ENCODE results near the gene KAZN. TPM values are rescaled to one million over a fixed set of nuclear protein-coding genes. Genes with fewer than 3 reads are reported as not detected.

KAZN gene
- total RNA-seq, 1 donor from 2014 or later = 10.2 TPM

DNA sequence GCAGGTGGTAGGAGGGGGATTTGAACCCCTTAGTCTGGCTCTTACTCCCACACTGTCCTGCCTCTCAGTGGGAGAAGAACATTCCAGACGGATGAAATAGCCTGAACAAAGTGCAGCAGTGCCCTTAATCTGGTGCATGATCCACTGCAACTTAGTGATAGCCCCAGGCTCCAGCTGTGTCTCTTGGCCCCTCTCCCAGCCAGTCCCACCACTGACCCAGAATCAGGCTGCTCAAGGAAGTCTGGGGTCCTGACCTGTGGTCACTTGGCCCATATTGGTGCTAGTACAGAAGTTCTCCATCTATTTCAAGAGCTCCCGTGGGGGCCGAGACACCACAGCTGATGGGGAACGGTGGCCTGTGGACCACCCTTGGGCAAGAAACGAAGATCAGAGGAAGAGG is 255.0 kb downstream of the KAZN start:
- DNase-seq (ENCODE audit: low spot score) = no peak

DNA sequence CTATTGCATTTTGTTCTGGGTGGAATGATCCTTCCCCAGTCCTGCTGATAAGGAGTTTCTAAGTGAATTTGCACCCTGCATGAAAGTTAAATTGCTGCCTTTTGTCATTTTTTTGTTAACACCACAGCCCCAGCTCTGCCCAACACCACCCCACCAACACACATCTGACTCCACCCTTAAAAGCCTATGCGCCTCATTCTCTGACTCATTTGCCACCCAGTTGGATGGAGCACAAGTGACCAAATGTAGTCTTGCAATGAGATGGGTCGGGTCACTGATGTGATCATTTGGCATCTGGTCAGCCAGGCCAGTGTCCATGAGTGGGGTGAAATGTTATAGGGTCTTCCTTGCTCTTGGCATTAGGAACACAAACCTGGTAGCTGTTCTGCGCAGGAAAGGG is 256.8 kb downstream of the KAZN start:
- DNase-seq (ENCODE audit: low spot score) = no peak

DNA sequence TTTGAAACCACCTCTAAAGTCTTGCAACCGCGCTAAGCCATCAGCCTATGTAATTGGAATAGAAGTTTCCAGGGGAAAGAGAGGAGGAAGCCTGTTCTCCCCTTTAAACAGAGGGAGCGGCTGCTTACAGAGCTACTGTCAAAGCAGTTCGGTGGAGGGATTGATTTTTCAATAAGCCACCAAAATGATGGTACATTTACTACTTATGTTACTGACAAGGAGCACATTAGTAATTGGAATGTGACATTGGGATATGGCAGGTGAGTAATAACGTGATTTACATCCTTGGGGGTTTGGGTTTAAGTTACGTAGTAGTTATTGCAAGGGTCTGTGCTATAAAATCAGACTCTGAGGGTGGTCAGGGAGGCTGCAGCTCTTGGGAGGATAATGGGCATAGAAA is 257.3 kb downstream of the KAZN start:
- DNase-seq (ENCODE audit: low spot score) = no peak

DNA sequence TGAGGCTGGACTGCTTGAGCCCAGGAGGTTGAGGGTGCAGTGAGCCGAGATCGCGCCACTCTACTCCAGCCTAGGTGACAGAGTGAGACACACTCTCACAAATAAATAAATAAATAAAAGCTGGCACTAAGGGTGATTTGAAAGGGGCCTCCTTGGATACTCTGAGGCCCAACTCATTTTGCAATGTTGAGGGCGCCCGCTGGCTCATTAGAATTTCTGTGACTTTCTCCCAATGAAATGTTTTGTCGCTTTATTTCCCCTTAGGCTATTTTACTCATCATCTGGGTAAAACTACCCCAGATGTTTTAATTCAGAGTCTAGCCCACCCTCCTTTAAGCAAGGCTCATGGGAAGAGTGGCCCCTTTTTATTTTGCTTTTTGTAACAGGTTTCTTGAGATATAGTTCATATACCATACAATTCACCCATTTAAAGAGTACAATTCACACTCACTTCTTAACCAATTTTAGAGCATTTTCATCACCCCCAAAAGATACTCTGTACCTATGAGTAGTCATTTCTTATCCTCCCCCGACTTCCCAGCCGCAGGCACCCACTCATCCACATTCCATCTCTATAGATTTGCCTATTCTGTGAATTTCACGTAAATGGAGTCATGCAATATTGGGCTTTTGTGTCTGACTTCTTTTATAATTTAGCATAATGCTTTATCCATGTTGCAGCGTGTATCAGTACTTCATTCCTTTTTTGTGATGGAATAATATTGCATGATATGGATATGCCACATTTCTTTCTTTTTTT is 259.1 kb downstream of the KAZN start:
- no peak for DNase-seq (ENCODE audit: low spot score)

DNA sequence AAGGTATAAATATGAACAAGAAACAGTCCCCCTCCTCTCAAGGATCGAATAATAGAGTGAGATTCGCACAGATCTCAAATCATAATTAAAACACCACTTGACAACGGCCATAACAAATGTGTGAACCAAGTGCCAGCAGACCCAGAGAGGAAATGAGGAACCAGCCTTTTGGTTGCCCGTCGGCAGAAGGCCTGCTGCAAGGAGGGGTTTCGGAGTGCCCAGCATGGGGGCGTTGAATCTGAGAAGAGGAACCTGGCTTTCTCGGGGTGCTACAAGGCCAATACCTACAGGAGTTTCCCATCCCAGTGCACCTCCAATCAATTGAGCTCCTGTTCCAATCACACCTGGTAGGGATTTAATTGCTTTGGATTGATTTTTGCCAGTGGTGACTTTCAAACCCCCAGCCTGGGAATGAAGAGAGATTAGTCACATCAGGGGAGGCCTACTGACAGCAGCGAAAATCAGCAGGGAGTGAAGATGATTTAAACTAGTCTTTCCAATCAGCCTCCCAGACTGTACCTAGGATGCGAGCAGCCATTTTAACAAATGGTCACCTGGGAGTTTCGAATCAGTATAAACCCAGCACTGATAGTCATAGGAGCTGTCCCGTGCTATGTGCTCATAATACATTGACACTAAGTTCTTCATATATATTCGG is 263.8 kb downstream of the KAZN start:
- DNase-seq (ENCODE audit: low spot score) = no peak

DNA sequence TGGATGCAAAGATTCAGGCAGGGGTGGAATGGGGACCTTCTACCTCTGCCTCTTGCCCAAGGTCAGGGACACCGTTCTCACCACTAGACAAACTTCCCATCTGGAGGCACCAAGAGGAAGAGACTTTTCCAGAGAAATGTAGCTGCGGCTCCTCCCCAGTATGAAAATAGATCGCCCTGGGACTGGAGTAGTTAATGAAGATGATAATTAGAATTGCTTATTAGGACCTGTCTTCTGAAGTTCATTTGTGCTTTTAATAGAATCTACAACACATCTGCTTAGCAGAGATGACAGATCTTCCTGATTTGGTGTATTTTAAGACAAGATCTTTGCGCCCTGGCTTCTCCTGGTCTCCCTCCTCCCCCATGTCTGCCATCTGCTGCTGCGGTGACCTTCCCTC is 266.6 kb downstream of the KAZN start:
- DNase-seq (ENCODE audit: low spot score) = no peak

DNA sequence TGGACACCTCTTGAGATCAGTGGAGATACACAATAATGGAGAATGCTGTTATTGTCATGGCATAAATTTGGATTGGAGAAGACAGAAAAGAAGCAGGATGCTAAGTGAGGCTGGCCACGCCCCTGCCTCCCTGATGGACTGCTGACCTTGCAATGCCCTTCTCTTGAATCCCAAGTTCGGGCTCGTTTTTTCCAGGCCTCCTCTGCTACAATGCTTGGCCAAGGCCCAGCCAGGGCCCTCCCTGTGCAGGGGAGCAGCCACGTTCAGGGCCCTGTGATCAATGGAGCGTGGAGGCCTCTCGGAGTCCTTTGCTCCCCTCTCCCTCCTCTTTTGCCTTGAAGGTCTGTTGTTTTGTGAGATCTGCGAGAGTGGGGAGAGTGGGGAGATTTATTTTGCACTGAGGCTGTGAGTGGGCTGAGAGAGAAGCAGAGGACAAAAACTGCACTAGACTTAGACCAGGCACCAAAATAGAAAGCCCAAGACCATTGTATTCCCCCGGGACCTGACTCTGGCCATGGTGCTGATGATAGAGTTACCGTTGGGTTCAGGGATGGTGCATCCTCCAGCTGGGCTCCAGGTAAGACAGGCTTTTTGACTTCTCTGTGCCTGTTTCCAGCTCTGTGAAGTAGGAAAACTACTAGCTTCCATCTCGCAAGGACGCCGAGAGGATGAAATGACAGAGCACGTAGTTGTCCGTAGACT is 268.6 kb downstream of the KAZN start:
- no peak for DNase-seq (ENCODE audit: low spot score)

DNA sequence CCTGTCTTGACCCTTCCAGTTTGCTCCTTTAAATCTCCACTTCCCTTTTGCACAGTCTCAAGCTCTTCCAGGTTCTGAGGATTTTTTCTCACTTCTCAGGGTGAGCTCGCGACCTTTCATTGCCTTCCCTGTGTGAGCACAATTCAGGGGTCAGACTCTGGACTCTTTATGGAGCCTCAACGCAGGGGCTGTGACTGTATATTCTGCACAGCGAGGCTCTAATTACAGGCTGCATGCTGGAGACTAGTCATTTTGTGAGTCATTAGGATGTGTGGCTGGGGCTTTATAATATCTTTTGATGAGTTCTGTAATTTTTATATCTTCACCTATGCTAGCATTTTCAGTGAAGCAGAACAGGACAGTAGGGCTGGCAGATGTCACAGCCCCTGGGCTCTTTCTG is 270.7 kb downstream of the KAZN start:
- DNase-seq (ENCODE audit: low spot score) = no peak

DNA sequence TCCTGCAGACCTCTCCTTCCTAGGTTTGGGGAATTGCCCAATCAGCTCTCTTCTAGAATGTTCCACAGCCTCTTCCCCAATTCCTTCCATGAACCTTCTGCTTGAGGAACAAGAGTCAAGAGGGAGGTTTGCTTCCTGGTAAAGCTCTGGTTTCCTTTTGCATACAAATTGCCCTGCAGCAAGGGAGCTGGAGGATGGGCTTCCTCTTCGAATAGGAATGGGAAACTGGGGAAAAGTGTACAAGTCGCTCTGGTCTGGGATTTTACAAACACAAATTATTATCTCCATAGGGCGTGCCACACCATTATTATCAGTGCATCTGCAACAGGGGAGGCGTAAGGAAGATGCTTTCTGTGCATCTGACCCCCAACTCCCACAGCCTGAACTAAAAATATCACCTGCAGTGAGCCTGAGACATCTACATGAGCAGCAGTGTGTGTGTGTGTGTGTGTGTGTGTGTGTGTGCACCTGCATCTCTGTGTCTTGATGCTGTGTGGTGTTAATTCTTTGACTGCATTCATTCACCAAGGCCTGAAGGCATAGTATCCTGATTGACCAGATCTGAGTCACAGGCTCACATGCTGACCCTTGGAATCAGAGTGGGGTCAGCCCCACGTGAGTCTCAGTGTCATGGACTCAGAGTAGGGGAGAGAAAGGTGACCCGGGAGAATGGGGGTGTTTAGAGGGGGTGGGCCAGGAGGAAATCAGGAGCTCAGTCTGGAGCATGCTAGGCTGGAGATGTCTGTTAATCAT is 272.9 kb downstream of the KAZN start:
- no peak for DNase-seq (ENCODE audit: low spot score)

DNA sequence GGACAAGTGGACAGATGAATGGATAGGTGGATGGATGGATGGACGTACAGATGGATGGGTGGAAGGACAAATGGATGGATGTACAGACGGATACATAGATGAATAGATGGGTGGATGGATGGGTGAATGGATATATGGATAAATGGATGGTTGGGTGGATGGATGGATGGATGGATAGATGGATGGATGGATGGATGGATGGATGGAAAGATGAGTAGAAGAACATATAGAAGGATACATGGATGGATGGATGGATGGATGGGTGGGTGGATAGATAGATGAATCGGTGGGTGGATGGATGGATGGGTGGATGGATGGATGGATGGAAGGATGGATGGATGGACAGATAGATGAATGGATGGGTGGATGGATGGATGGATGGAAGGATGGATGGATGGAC is 274.3 kb downstream of the KAZN start:
- no peak for DNase-seq (ENCODE audit: low spot score)

DNA sequence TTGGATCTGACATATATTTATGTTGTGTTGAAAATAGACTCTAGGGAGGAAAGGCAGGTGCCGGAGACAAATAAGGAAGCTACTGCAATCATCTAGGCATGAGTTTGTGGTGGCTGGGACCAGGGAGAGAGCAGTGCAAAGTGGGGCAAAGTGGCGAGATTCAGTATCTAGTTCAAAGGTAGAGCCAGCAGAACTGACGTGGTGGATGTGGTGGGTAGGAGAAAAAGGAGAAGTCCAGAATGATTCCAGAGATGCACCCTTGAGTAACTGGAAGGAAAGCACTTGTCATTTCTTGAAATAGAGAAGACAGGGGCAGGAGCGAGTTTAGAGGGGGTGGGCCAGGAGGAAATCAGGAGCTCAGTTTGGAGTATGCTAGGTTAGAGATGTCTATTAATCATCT is 275.2 kb downstream of the KAZN start:
- no peak for DNase-seq (ENCODE audit: low spot score)

DNA sequence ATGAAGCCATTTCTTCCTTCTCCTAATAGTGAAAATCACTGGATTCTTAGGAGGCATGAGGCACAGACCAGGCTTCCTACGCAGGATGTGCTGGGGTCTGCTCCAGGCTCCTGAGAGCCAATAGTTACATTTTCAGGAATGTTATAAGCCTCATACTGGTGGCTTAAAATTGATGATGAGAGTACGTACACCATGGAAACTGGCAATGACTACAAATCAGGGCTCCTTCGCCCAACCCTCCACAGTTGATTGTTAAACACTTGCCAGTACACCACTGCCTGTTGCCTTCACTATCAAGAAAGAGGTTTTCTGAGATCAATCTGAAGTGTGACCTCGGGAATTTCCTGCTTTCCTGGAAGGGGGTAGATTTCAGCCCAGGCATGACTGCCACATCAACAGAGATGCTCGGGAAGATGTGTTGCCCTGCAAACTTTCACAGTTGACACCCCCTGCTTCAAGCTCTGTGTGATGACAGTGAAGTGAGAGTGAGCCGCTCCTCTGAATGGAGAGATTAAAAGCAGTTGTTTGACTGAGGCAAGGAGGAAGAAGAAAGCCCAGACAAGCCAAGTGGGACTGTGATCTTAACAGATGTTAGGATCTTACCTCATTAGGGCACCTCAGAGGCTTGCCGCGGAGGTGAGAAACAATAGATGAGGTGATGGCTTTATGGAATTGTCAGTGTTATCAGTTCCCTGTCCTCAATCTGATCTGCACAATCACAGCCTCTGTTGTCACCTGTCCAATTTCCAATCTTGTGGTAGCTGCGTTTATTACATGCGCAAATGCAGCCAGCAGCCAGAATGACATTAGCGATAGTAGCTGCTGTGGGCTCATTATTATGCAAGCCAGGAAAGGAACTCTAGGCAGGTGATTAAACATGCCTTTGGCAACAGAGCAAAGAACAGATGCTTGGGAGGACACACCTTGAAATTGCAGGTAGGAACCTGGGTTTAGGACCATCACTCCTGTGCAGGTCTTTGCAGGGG is 277.3 kb downstream of the KAZN start:
- no peak for DNase-seq (ENCODE audit: low spot score)

DNA sequence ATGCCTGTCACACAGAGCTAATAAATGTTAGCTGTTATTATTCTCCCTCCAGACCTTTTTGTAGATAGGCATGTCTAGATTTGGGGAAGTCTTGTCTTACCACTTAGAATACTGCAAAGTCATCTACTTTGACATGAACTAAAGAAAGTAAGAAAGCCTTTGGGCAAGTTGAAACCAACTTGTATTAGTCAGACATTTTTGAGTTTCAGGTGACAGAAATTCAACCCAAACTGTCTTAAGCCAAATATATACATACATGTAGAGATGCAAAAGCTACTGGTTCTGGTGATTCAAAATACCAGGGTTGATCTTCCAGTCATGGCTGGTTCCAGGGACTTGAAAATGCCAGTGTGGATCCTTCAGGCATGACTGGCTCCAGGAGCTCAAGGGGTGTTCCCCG is 278.3 kb downstream of the KAZN start:
- no peak for DNase-seq (ENCODE audit: low spot score)

DNA sequence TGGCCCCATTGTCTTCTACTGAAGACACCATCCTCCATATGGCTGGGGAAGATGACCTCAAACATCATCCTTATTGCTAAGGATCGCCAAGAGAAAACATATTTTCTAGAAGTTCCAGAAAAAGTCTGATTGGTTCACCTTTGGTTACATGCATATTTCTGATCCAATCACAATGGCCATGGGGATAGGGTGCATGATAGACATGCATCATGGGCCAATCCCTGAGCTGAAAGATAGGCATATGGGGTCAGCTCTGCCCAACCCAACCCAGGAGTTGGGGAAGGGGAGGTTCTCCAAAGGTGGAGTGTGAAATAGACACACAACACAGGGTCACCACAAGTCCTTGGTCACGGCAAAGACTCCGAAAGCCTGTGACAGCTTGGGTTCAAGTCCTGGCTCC is 278.7 kb downstream of the KAZN start:
- DNase-seq (ENCODE audit: low spot score) = no peak

DNA sequence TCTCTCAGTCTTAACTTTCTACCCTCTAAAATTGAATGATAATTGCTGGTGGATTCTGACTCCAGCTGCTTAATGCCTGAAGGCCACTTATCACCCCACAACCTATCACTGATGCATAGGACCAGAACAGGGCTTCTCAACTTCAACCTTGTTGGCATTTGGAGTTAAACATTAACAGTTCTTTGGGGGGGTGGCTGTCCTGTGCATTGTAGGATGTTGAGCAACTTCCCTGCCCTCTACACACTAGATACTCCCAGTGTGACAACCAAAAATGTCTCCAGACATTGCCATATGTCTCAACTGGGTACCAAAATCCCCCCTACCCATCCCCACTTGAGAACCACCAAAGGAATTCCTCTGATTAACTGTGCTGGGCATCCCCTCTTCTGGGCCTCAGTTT is 279.6 kb downstream of the KAZN start:
- no peak for DNase-seq (ENCODE audit: low spot score)

DNA sequence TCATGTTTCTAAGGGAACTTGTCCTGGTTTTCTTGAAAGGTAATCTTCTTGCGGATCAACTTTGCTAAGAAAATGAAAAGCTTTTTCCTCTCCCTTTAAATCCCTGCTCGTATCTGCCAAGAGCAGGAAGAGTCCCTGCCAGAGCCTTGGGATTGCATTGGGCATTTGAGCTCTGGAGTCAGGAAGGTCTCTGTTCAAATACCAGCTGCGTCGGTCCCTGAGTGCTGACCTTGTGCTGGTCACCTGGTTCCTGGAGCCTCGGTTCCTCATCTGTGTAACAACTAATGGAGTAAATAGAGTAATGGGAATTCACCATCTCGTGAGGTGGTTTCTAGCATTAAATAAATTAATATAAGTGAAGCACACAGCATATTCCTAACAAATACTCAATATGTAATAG is 280.5 kb downstream of the KAZN start:
- no peak for DNase-seq (ENCODE audit: low spot score)

DNA sequence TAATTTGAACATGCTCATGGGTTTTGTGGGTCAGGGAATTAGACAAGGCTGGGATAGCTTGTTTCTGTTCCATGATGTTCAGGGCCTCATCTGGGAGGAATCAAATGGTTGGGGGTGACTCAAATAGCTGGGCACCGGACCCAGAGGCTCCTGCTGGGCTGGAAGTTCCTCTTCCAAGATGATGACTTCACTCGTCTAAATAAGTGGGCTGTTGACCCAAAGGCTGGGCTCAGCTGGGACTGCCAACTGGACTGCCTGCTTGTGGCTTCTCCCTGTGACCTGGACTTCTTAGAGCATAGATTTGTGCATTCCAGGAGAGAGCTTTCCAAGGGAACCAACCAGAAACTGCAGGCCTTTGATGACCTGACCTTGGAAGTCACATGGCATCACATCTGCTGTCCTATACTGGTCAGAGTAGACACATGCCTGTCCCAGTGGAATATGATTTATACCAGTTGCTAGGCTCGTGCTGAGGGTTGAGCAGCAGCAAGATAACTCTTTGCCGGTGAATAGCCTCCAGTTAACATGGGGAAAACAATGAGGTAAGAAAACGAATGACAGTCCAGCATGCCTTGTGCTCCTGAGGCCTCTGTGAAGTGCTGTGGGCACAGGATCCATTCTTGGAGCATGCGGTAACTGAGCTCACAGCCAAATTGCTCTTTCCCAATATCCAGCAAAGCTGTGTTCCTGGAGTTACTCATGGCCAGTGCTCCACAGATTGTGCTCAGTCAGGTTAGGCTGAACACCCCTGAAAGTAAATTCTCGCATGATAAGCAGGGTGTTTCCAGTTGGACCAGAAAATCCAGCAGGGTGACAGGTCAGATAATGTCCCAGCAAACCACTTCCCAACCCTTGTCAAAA is 282.2 kb downstream of the KAZN start:
- DNase-seq (ENCODE audit: low spot score) = no peak

DNA sequence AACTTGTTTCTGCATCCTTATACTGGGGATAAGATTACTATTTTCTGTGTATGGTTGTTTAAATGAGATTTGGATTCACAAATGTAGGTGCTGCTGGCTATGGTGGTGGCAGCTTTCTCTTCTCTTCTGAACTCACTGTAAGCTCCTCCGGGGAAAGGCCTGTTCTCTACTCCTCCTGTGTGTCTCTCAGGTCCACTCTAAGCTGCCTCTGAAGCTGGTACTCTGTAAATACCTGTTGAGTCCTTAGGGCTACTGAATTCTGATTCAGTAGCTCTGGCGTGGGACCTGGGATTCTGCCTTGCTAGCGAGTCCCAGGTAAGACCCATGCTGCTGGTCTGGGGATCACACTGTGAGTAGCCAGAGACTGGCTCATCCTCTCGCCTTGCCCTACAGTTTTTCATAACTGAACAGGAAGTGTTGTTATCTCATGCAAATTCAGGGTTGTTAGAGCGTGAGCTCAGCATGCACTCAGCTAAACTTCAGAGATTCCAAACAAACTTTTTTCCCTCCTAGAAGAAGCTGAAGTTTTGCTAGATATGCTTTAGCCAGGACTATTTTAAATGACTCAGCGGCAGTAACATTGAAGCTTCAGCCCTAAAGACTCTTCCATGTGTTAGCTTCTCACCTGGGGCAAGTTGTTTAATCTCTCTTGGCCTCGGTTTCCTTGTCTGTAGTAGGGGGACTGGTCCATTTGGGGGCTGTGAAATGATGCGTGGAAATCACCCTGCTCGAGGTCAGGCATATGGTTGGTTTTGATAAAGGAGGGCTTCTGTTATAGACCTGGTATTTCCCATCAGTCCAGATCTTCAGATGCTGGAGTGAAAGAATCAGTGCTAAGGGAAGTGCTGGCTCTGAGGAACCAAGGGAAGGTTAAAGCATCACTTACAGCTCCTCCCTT is 283.5 kb downstream of the KAZN start:
- no peak for DNase-seq (ENCODE audit: low spot score)

DNA sequence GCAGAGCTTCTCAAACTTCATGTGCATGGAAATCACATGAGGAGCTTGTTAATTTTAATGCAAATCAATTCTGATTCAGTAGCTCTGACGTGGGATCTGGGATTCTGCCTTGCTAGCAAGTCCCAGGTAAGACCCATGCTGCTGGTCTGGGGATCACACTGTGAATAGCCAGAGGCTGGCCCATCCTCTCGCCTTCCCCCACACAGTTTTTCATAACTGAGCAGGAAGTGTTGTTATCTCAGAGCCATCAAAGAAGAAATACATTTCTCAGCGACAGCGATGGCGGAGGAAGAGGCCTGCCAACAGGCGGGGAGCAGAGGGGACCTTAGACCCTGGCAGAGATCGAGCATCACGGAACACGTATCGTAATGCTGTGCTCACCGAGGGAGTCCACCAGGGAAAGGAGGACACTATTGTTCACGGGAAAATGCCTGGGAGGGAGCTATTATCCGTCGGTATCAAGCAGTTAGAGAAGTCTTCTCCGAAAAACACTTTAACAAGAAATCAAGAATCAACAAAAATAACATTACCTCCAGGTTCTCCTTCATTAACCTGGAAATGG is 286.2 kb downstream of the KAZN start:
- DNase-seq (ENCODE audit: low spot score) = no peak

All from mucosa of gallbladder (tissue), 1 donor.